ENCODE results near the gene MAN2B2.

MAN2B2 gene

DNA sequence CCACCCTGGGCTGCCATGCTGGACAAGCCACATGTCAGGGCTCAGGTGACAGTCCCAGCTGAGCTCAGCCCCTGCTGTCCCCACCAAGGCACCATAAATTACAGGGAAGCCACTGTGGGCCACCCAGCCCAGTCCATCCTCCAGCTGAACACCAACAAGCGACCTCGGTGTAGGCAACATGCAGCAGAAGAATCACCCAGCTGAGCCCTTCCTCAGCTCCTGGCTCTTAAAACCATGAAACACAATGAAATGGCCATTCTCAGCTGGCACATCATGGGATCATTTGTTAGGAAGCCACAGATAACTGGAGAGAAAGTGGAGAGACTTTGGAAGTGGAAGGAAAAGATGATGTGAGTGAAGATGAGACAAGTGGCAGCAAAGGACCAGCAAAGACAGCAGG, 23.3 kb upstream of the MAN2B2 start:
- TF ChIP-seq GATA1 (IDR thresholded peaks at IDR 0.05; ENCODE audit: low read depth, low read length) (no peak), POLR2A (IDR thresholded peaks at IDR 0.05; ENCODE audit: low read length) (no peak)
- DNase-seq = no peak

DNA sequence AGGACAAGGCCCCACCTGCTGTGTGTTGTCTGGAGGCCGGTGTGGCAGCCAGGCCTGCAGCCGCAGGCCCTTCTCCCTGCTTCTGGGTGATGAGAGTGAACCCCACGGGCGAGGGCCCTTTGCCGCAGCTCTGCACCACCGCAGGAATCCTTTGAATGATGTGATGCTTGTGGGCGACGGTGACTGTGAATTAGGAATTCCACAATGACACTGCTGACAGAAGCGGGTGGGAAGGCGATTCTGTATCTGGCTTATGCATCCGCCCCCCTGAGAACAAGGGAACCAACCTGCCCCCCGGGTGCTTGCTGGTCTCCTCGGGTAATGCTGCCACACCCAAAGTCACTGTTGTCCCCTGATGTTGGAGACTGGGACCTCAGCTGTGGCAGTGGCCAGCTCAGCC, 19.5 kb upstream of the MAN2B2 start:
- TF ChIP-seq GATA1 (IDR thresholded peaks at IDR 0.05; ENCODE audit: low read depth, low read length) (no peak), POLR2A (IDR thresholded peaks at IDR 0.05; ENCODE audit: low read length) (no peak)
- DNase-seq = no peak

DNA sequence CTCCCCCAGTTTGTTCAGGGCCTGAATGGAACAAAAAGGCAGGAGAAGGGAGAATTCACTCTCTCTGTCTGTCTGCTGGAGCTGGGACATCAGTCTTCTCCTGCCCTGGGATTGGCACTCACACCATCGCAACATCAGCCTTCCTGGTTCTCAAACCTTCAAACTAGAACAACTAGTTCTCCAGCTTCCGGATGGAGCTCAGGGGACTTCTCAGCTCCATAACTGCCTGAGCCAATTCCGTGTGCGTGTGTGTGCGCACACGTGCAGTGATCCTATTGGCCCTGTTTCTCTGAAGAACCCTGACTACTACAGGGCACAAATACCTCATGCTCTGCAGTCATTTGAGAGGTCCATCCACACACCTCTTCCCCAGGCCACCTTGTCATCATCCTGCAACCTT, 18.7 kb upstream of the MAN2B2 start:
- TF ChIP-seq POLR2A (IDR thresholded peaks at IDR 0.05; ENCODE audit: low read length) (no peak), GATA1 (IDR thresholded peaks at IDR 0.05; ENCODE audit: low read depth, low read length) (no peak)

DNA sequence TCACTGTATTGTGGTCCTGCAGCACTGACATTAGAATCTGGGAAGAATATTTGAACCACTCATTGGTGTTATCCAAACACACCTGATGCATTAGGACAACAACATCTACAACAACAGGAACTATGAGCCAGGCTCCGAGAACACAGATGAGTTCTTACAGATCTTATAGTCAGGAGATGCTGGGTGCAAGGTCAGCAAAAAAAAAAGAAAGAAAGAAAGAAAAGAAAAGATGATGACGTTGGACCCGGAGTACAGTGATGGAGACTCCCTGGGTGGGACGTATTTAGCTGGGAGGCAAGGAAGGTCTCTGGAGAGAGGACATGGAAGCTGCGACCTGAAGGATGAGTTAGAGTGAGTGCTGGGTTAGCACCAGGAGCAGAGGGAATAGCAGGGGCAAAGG, 17.8 kb upstream of the MAN2B2 start:
- no peak for DNase-seq
- TF ChIP-seq GATA1 (IDR thresholded peaks at IDR 0.05; ENCODE audit: low read depth, low read length) (no peak), POLR2A (IDR thresholded peaks at IDR 0.05; ENCODE audit: low read length) (no peak)

More for the DNA sequence above, 18.7 kb upstream of the MAN2B2 start:
- DNase-seq = no peak

DNA sequence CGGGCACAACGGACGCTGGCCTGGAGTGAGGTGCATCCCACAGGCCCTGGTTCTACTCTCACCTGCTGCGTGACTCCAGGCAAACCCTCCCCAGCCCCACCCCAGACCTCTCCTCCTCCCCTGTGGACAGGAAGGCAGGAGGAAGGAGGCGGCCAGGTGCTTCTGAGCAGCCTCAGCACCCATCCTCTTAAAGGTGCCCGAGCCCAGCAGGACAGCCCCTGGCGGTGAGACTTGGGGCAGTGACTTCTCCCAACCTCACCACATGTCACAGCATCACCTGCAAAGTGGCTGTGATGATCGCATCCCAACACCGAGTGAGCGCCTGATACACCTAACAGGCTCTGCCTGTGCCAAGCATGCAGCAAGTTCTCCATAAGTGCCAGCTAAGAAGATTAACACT, 17.1 kb upstream of the MAN2B2 start:
- TF ChIP-seq POLR2A (IDR thresholded peaks at IDR 0.05; ENCODE audit: low read length) (no peak), GATA1 (IDR thresholded peaks at IDR 0.05; ENCODE audit: low read depth, low read length) (no peak)
- DNase-seq = no peak

DNA sequence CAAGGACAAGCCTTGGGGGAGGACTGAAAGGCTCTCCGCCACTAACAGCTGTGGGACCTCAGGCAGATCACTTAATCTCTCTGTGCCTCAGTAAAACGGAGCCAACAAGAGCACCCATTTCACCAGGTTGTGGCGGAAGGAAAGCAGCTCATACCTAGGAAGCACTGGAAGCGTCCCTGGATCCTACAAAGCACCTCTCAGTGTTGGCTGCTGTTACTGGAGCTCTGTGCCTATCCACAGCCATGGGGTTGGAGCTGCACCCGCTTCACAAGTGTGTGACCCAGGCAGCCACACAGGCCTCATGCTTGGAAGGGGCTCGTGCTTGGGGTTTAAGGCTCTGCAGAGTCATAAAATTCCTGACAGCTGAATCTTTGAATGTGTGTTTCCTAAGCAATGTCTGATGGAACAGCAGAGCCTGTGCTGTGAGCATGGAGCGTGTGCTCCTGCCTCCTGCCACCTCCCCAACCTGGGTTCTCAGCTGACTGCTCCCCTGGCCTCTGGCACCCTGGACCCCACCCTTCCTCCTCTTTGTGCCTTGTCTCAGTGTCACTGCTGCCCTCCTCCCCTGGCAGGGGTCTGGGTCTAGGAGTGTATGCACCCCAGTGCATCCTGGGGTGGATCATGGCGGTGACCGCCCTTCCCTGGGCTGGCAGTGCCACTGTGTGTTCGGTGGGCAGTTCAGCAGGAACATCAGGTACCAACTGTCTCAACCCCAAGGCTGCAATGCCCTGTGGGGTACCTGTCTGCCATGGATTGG, 14.4 kb upstream of the MAN2B2 start:
- DNase-seq = no peak
- no peak for TF ChIP-seq GATA1 (IDR thresholded peaks at IDR 0.05; ENCODE audit: low read depth, low read length)
- TF ChIP-seq POLR2A (IDR thresholded peaks at IDR 0.05; ENCODE audit: low read length) = no peak

DNA sequence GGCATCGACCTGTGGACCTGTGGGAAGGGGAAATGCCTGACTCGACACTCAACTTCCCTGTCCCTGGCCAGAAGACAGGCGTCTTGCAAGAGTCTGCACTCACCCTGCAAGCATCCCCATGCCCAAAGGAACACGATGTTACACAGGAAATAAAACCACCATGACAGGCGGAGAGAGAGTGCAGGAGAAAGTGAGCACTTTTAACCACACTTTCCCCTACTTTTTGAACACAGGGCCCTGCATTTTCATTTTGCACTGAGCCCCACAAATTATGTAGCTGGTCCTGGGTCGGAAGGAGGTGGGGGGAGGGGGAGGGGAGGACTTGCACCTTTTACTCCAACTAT, 13.8 kb upstream of the MAN2B2 start:
- TF ChIP-seq POLR2A (IDR thresholded peaks at IDR 0.05; ENCODE audit: low read length) (no peak), GATA1 (IDR thresholded peaks at IDR 0.05; ENCODE audit: low read depth, low read length) (no peak)
- no peak for DNase-seq

DNA sequence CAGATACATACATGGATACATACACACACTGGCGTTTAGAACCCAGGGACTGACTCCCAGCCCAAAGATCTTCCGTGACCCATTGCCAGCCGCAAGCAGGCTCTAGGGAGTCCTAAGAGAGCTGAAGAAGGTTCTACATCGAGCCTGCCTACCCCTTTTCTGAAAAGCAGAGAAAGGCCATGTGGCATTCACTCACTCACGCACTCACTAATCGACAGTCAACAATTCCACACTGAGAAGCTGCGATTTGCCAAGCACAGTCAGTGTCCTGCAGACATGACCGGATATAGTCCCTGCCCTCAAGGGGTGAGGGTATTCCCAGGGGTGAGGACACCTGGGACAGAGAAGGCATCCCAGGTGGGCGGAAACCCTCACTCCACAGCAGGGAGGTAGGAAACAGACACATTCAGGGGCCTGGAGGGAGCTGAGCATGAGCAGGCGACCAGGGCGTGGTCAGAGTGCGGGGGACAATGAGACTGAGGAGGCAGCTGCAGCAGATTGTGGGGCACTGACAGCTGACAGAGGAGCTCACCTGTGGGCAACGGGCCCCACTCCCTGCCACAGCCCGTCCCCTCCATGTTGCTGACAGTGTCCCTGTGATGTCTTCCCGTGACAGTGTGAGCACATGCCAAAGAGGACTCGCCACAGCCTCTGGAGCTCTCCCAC, 13.2 kb upstream of the MAN2B2 start:
- TF ChIP-seq GATA1 (IDR thresholded peaks at IDR 0.05; ENCODE audit: low read depth, low read length) (no peak), POLR2A (IDR thresholded peaks at IDR 0.05; ENCODE audit: low read length) (no peak)
- DNase-seq = no peak

DNA sequence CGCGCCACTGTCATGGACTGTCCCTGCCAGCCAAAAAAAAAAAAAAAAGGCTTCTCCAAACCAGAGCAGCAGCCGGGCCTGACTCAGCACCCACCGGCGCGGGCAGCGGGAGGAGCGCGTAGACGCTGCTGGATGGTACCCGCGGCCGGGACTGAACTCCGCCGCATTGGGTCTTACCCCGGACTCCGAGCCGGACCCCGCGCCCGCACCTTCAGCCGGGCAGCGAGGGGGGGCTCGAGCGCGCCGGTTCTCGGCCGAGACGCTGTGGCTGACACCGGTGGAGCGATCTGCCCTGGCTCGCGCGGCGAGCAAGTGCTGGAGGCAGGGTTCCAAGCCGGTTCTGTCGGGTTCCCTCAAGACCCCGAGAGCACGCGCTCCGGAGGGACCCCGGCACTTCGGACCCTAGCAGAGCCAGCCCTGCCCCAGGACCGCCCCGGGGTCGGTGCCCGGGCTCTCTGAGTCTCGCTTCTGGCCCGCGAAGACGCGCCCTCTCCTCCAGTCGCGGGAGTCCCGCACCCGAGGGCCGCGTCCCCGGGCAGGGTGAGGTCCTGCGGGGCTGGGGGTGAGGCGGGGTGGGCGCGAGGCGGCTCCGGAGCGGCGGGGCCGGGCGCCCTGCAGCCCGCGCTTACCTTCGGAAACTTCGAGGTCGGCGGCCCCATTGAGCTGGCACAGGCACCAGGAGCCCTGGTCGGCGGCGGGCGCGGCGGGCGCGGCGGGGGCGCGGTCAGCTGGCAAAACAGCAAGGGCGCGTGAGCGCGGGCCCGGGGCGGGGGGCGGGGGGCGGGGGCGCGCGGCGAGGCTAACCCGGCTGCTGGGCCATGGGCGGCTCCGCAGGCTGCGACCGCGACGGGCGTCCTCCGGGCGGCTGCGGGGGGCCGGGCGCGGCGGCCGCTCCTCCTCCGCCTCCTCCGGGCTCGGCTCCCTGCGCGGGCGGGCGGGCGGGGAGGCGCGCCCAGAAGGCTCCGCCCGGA, 11.8 kb upstream of the MAN2B2 start:
- DNase-seq = no peak
- TF ChIP-seq GATA1 (IDR thresholded peaks at IDR 0.05; ENCODE audit: low read depth, low read length) (no peak), POLR2A (IDR thresholded peaks at IDR 0.05; ENCODE audit: low read length) (no peak)

DNA sequence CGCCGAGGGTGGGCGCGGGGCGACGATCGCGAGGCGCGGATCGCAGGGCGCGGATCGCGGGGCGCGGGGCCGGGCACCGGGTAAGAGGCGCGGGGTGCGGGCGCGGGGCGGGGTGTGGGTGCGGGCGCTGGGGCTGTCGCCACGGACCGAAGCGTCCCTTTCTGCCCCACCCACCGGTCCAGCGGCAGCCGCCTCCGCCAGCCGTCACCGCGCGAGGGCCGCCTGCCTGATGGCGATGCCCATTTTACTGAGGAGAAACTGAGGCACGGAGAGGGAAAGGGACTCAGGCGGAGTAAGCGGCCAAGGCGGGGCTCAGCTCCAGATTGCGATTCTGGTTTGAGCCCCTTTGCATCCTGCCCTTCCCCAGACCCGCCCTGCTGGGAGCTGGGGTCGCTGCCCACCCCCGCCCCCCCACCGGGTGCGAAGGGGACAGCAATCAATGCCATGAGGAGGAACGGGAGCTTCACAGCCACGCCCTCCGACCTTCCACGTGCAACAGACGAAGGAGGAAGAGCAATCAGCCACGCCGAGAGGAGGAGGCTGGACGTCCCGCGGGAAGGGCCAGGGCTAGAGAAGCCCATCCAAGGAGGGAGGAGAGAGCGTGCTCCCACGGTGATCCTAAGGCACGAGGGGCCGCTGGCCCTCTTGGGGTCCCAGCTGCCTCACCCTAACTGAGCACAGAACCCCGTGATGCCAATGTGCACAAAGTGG, 10.9 kb upstream of the MAN2B2 start:
- DNase-seq = no peak
- TF ChIP-seq GATA1 (IDR thresholded peaks at IDR 0.05; ENCODE audit: low read depth, low read length) (no peak), POLR2A (IDR thresholded peaks at IDR 0.05; ENCODE audit: low read length) (no peak)

DNA sequence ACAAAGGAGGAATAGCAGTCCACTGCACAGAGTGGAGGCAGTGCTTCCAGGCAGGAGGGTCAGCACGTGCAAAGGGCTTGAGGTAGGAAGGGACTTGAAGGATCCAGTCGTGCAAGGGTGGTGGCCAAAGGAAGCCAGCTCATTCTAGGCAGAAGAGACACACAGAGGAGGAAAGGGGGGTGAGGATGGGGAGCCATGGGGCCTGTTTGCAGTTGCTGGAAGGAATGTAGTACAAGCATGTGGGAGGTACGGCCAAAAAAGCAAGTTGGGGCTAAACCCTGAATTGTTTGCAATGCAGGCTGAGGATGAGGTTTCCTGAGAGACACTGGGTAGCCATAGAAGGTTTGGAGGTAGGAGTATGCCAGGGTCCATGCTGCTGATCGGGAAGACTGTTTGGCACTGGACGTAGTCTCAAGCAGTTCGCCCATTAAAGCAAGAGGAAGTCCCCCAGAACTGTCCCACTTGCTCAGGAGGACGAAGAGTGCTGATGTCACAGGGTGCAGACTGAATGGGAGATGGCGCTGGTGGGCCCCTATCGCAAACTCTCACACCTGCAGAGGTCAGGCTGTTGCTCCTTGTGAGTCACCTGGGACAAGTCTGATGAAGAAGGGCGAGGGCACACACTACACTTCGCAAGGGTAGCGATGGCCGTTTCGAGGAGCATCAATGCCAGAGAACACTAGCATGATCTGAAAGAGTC, 9.1 kb upstream of the MAN2B2 start:
- no peak for DNase-seq
- TF ChIP-seq POLR2A (IDR thresholded peaks at IDR 0.05; ENCODE audit: low read length) = no peak
- TF ChIP-seq GATA1 (IDR thresholded peaks at IDR 0.05; ENCODE audit: low read depth, low read length) = no peak

DNA sequence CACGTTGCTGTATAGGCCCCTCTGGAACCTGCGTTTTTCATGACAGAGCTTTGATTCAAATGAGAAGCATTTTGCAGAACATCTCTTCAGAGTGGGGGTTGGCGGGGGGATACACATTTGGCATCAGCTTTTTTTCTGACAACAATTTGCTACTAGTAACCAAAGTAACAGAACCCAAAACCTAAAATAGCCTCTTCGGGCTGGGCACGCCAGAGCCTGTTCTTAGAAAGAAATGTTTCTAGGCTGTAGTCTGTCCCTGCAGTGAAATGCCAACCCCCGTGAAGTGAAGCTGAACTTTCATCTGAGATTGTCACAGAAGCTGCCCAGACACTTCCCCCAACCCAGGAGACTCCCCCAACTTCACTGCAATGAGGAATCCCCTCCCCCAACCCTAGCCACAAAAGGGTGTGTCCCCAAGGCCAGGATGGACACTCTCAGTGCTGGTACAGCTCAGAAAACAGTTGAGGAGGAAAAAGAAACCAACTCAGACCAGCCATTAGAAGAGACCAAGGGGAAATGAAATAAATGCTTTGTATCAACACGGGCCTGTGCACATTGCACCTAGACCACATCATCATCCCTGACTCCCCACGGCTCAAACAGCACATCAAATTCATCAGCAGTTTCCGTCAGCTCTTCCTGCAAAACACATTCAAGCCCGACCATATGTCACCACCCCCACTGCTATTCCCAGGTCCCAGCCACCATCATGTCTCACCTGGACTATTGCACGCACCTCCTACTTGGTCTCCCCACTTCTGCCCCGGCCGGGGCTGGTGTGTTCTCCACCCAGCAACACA, 8.4 kb upstream of the MAN2B2 start:
- TF ChIP-seq GATA1 (IDR thresholded peaks at IDR 0.05; ENCODE audit: low read depth, low read length) = no peak
- no peak for TF ChIP-seq POLR2A (IDR thresholded peaks at IDR 0.05; ENCODE audit: low read length)
- DNase-seq = no peak

All from erythroblast (primary cell).